Skeletal muscle satellite cell (primary cell): ENCODE data around the gene JPH4.

Experiments
- H3K27me3 ChIP-seq: 2 replicates; pipeline ENCODE4 v1.7.0; 2013; ENCODE audit warnings: low read length; ENCODE audit not compliant: control insufficient read depth, insufficient read depth
- H3K36me3 ChIP-seq: 2 replicates; pipeline ENCODE4 v1.7.0; 2013; ENCODE audit warnings: mild to moderate bottlenecking, control low read depth, low read length; ENCODE audit not compliant: insufficient read depth
- H3K4me1 ChIP-seq: 2 replicates; pipeline ENCODE4 v1.7.0; 2013; ENCODE audit warnings: low read length; ENCODE audit not compliant: control insufficient read depth, insufficient read depth
- H3K4me2 ChIP-seq: 2 replicates; pipeline ENCODE4 v1.7.0; 2013; ENCODE audit warnings: mild to moderate bottlenecking, low read length
- H3K4me3 ChIP-seq: 2 replicates; pipeline ENCODE4 v1.7.0; 2013; ENCODE audit warnings: low read length
- H3K9ac ChIP-seq: 2 replicates; pipeline ENCODE4 v1.7.0; 2013; ENCODE audit warnings: mild to moderate bottlenecking, low read depth, low read length, moderate library complexity
- H3K9me3 ChIP-seq: replicated peaks from 2 replicates; pipeline ENCODE4 v1.7.0; 2013; ENCODE audit warnings: mild to moderate bottlenecking, control low read depth, low read length

Gene JPH4

DNA sequence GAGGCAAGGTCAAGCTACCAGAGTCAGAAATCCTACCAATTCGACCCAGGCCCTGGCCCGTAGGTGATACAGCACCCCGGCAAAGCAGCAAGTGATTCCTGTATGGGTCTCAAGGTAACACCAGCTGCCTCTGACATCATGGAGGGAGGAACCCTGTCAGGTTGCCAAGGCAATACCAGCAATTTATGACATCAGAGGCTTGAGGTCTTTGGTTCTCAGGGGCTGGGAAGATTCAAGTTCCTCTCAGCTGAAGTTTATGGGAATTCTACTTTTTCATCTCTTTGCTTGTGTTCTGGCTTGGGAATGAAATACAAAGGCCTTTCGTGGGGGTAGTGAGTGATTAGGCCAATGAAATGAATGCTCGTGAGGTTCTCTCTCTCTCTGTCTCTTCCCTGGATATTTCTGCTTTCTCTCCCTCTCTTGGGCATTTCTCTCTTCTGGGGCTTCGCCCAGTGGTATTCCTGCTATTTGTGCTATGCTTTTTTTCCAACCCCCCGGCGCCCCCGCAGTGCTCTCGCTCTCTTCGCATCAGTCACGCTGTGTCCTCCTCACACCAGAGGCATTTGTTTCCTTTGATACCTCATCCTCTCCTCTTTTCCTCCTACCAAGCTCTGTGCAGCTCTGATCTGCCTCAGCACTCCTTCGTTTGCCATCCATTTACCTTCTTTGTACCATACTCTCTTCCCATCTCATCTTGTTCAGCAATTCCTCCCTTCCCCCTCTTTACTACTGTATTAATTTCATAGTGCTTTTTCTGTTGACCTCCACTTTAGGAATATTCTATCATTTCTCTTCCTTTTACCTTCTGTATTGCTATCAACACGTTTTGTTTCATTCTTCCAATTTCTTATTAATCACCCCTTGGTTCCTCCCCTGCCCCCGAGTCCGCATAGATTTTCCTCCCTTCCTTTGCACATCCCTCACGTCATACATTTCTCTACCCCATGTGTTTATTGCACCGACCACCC lies 30.0 kb downstream of the JPH4 start:
- Histone ChIP-seq H3K4me3 (no peak overlapping the region), H3K4me1 (peaks cover 30% of the 10 kb centered on the region), H3K4me2 (peak overlapping the region; percentile 26), H3K9me3 (no peaks in the 10 kb centered on the region), H3K36me3 (no peaks in the 10 kb centered on the region), H3K9ac (no peak overlapping the region), H3K27me3 (peaks cover 4% of the 10 kb centered on the region)

DNA sequence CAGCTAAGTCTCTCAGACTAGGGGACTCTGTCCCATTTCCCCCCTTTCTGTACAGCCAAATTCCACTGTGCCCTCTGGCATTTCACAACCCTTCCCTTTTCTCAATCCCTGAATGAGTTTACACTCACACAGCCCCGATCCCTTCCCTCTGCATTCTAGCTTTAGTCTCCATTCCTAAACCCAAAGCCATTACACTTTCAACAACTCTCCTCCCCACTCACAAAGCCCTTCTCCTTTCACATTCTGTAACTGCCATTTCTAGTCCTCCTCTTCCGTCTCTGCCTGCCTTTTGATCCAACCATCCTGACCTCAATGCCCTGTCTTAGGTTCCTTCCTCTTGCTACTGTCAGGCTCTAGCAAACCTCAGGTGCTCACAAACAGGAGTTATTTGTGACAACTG lies 30.7 kb downstream of the JPH4 start:
- H3K4me2 ChIP-seq = no peak overlapping the region
- H3K9ac ChIP-seq = no peak overlapping the region
- no peaks in the 10 kb centered on the region for H3K36me3 ChIP-seq
- peaks cover 4% of the 10 kb centered on the region for H3K27me3 ChIP-seq
- no peaks in the 10 kb centered on the region for H3K9me3 ChIP-seq
- H3K4me1 ChIP-seq = peaks cover 30% of the 10 kb centered on the region
- no peak overlapping the region for H3K4me3 ChIP-seq

DNA sequence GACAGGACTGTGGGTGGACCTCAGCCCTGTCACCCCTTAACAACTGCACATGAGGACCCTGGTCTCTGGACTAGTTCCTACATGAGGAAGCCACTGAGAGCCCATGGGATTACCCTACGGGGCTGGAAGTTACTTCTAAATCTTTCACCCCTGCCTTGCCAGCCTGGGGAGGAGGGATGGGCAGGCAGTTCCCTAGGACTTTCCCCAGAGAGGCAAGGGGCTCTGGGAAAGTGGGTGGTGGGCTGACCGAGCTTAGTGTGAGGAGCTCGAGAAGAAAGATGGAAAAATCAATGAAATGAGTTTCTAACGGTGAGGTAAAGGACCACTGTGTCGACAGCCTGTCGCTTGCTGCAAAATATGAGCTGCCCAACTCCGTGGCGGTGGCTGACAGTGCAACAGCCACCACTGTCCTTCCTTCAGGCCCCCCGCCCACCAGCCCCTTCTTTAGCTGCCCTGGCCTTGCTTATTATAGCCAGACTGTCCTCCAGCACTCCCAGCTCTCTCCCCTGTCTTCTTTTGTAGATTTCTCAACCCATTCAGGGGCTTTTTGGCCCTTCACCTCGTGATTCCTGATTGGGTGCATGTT lies 32.0 kb downstream of the JPH4 start:
- Histone ChIP-seq H3K4me2 (no peak overlapping the region), H3K4me3 (no peak overlapping the region), H3K9ac (no peak overlapping the region), H3K27me3 (peaks cover 4% of the 10 kb centered on the region), H3K36me3 (no peaks in the 10 kb centered on the region), H3K9me3 (no peaks in the 10 kb centered on the region), H3K4me1 (peaks cover 26% of the 10 kb centered on the region)

DNA sequence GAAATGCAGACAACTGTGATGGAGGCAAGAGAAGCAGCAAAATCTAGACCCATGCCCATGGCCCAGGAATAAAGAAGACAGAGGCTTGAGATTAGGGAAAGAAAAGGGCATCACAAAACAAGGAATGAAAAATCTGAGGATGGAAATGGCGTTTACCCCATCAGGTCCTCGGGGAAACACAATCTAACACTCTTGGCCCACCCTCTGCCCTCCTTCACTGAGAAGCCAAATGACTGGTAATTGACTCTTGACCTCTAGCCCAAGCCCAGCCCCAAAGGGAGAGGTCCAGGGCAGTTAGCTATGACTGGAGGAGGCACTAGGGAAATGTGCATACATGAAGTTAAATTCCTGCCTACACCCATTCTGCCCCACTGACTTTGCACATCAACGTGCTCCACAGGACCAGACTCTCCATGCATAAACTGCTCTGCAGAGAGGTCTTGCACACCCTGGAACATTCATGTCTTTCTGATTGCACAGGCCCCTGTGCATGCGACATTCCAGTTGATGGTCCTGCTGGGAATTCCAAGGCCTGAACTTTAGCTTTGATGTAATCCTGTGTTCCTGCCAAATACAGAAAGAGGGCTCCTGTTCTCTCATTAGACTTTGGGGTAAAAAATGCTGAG lies 32.7 kb downstream of the JPH4 start:
- no peak overlapping the region for H3K9ac ChIP-seq
- H3K4me1 ChIP-seq = peaks cover 26% of the 10 kb centered on the region
- H3K4me2 ChIP-seq = no peak overlapping the region
- H3K27me3 ChIP-seq = peaks cover 4% of the 10 kb centered on the region
- no peaks in the 10 kb centered on the region for H3K9me3 ChIP-seq
- no peaks in the 10 kb centered on the region for H3K36me3 ChIP-seq
- H3K4me3 ChIP-seq = no peak overlapping the region

DNA sequence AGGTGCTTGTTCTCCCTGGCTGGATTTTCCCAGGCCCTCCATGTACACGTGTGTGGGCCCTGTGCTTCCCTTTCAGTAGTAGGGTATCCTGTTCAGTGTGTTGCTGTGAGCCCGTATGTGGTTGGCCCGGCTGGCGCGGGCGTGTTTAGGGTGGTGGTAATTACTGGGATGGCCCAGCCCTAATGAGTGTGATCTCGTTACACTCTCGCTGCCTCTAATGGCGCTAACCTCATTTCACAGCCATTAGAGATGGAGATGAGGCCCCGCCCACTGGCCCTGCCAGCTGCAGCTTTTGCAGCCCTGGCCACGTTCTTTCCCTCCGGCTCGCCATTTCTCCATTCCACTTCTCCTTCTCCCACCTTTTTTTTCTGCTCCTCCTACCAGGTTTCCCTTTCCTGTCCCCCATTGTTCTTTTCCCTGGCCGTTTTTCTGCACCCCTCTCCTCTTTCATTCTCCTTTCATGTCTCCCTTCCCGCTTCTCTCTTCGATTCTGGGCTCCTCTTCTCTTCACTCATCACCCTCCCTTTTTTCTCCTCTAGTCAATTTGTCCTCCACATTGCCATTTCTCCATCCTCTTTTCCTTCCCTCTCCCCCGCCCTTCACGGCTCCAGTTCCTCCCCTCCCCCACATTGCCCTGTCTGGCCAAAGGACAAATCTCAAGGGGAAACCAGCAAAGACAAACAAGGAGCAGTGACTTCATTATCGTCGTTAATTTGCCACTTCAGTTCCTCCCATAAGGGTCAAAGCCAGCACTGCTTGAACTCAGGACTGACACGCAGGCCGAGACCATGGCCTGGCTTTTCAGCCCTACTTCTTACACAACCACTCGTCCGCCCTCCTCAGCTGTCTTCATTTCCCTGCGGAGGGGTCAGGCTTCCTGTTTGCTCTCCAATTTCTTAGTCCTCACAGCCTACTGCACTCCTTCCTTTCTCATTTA lies 33.8 kb downstream of the JPH4 start:
- Histone ChIP-seq H3K4me3 (no peak overlapping the region), H3K36me3 (no peaks in the 10 kb centered on the region), H3K9me3 (no peaks in the 10 kb centered on the region), H3K4me2 (peak overlapping the region; percentile 17), H3K27me3 (no peaks in the 10 kb centered on the region), H3K9ac (no peak overlapping the region), H3K4me1 (peaks cover 18% of the 10 kb centered on the region)

DNA sequence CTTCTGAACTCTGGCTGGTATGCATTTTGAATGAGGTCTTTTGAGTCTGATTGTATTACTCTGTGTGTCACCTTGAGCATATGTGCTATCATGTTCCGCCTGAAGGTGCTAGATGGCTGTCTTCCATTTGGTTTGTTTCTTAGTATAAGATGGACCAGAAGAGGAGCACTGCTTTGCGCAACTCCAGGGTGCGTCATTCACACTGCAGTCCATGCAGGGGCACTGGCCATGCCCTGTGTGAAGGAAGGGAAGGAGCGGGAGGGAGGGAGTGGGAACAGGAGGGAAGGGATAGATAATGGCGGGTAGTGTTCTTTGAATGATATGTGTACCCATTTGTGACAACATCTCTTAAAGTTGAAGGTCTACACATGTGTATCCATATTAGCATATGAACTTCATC lies 35.2 kb downstream of the JPH4 start:
- no peaks in the 10 kb centered on the region for H3K27me3 ChIP-seq
- H3K9me3 ChIP-seq = no peaks in the 10 kb centered on the region

DNA sequence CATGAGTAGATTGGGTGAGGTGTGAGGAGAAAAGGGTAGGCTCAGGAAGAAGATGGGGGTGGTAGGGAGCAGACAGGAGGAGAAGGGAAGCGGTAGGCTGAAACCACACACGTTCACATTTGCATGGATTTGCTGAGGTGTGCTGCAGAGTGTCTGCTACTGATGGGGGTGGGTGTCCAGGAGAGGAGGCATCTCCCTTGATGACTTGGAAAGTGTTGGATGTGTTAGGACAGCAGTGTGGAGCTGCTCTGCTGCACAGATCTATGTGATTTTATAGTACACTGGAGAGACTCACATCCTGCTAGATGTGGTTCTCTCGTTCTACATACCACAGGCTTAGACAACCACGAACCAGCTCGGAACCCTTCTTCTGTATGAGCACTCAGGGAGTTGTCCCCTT lies 36.3 kb downstream of the JPH4 start:
- Histone ChIP-seq H3K9me3 (no peaks in the 10 kb centered on the region), H3K4me2 (no peak overlapping the region), H3K36me3 (no peaks in the 10 kb centered on the region), H3K4me1 (peaks cover 23% of the 10 kb centered on the region), H3K27me3 (no peaks in the 10 kb centered on the region), H3K9ac (no peak overlapping the region), H3K4me3 (no peak overlapping the region)

More for the DNA sequence above, 35.2 kb downstream of the JPH4 start:
- H3K9ac ChIP-seq = no peak overlapping the region
- peaks cover 22% of the 10 kb centered on the region for H3K4me1 ChIP-seq
- H3K4me2 ChIP-seq = no peak overlapping the region
- H3K4me3 ChIP-seq = no peak overlapping the region
- H3K36me3 ChIP-seq = no peaks in the 10 kb centered on the region

DNA sequence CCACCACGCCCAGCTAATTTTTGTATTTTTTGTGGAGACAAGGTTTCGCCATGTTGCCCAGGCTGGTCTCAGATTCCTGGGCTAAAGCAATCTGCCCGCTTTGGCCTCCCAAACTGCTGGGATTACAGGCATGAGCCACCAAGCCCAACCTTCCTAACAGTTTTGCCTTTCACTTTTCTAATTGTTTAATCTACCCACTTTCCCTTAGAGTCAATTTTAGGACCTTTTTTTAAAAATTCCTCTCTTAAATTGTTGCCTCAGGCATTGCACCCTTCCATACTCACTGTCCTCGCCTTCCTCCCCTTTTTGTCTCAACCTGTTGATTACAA lies 38.5 kb downstream of the JPH4 start:
- Histone ChIP-seq H3K4me3 (no peak overlapping the region), H3K9ac (no peak overlapping the region), H3K4me2 (no peak overlapping the region), H3K9me3 (no peaks in the 10 kb centered on the region), H3K4me1 (peaks cover 20% of the 10 kb centered on the region), H3K36me3 (no peaks in the 10 kb centered on the region), H3K27me3 (no peaks in the 10 kb centered on the region)

DNA sequence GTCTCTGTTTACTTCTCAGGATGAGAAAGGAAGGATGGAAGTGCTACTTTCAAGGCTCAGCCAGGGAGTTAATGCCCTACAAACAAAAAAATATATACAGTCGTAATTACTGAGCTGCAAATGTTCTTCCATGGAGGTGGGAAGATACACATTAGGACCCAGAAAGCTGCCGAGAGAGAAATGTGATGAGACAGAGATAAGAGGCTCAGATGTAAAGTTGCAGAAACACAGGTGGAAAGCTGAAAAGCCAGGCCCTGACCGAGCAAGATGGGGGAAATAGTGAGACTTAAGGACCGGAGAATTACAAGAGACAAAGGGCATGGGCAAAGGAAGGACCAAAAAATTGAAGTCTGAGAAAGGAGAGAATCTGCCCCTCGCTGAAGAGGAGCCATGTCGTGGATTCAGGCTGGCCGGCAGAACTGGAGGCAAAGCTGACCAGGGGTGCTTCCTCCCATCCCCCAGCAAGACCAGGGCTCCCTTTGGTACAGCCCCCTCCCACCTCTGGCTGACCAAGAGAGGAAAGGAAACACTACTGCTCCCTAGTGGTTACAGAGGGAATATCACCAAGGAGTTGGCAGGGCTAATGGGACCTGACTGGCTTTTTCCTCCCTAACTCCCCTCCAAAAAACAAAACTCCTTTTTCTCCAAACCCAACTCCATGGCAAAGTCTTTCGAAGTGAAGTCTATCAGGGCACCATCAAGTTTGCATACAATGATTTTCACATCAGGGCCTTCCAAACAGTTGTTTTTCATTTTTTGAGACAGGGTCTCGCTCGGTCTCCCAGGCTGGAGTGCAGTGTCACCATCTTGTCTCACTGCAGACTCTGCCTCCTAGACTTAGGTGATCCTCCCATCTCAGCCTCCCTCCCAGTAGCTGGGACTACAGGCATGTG lies 39.1 kb downstream of the JPH4 start:
- H3K36me3 ChIP-seq = no peaks in the 10 kb centered on the region
- no peaks in the 10 kb centered on the region for H3K9me3 ChIP-seq
- no peak overlapping the region for H3K4me2 ChIP-seq

DNA sequence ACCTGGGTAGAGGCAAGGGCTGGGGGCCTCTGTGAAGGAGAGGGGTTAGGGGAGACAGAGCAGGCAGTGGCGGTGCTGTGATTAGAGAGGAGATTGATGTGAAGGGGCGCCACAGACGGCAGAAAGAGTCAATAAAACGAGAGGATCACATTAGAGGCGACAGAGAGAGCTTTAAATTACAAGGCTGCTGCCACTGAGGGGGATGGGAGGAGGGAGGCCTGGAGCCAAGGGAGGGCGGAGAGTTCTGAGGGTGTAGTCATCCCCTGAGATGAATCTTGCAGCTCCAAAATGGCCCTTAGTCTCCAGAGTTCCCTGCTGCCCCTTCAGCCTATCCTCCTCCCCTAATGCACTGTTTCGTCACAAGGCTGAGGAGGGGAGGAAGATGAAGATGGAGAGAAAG lies 39.8 kb downstream of the JPH4 start:
- H3K4me2 ChIP-seq = no peak overlapping the region
- no peaks in the 10 kb centered on the region for H3K27me3 ChIP-seq
- H3K9ac ChIP-seq = no peak overlapping the region
- H3K4me1 ChIP-seq = peaks cover 11% of the 10 kb centered on the region
- H3K9me3 ChIP-seq = no peaks in the 10 kb centered on the region
- H3K36me3 ChIP-seq = no peaks in the 10 kb centered on the region
- H3K4me3 ChIP-seq = no peak overlapping the region

More for the DNA sequence above, 39.1 kb downstream of the JPH4 start:
- peaks cover 14% of the 10 kb centered on the region for H3K4me1 ChIP-seq
- H3K27me3 ChIP-seq = no peaks in the 10 kb centered on the region
- no peak overlapping the region for H3K9ac ChIP-seq
- no peak overlapping the region for H3K4me3 ChIP-seq
